H1 (cell line): ENCODE measurements around the gene PRELID2. TPM values are rescaled to one million over a fixed set of nuclear protein-coding genes. Genes with fewer than 3 reads are reported as not detected.

ENCODE experiments used
- BCL11A ChIP-seq, 2 experiments: IDR thresholded peaks; one replicate each; pipeline ENCODE4 v1.6.1; 2011; ENCODE audit warnings: low read depth in 2 of 2, low read length in 2 of 2, mild to moderate bottlenecking in 2 of 2
- CREB1 ChIP-seq: IDR thresholded peaks from 2 replicates; pipeline ENCODE4 v1.6.1; 2012; ENCODE audit warnings: inconsistent platforms
- CTBP2 ChIP-seq: IDR thresholded peaks from 2 replicates; pipeline ENCODE4 v1.7.0; 2011; ENCODE audit warnings: borderline replicate concordance, mild to moderate bottlenecking, moderate library complexity, mixed read lengths, low read length; ENCODE audit not compliant: insufficient read depth, insufficient read length
- GTF2F1 ChIP-seq: IDR thresholded peaks from 2 replicates; pipeline ENCODE4 v1.6.1; 2012; ENCODE audit warnings: low read depth, low read length, improper control_type of control experiment, borderline replicate concordance
- KDM4A ChIP-seq: IDR thresholded peaks from one replicate; pipeline ENCODE4 v1.7.1; 2012; ENCODE audit warnings: low read depth, mild to moderate bottlenecking, moderate library complexity, low read length, inconsistent platforms; ENCODE audit not compliant: severe bottlenecking
- SUZ12 ChIP-seq: fragments of 200-600 bp; sonication (generic); IDR thresholded peaks from 2 replicates; pipeline ENCODE4 v1.6.1; 2012; ENCODE audit warnings: mild to moderate bottlenecking, inconsistent platforms, low read length, moderate library complexity, mixed read lengths
- TAF7 ChIP-seq: optimal IDR thresholded peaks from 2 replicates; pipeline ENCODE3; 2011; ENCODE audit warnings: low read depth, mild to moderate bottlenecking, inconsistent platforms, low read length, moderate library complexity, borderline replicate concordance
- polyA plus RNA-seq, 7 experiments: library from polyadenylated mRNA; depleted of rRNA in 3 of 7; stranded (reverse) in 5 of 7; unstranded in 2 of 7; fragments of >200 nt in 5 of 7; fragments of 200-250 nt in 2 of 7; gene quantifications; 1 replicate in 5 of 7; 2 replicates in 1 of 7; 4 replicates in 1 of 7; pipeline versions ENCODE4 v1.2.1 to v1.2.3, GENCODE V29; 2011 to 2013; ENCODE audit warnings: missing spikeins in 2 of 7, mixed read lengths in 2 of 7
- total RNA-seq: library from RNA; stranded (reverse); fragmentation: NEBNext Ultra II Directional; extraction: Animal tissue kit (Norgen Biotek cat#: 25700); gene quantifications from 2 replicates; pipeline ENCODE4 v1.2.1, GENCODE V29; 2021
- TF ChIP-seq, protein P1 (sequence below): fragments of 300-600 bp; sonication (generic); IDR thresholded peaks from 2 replicates; pipeline ENCODE4 v1.7.1; 2012; ENCODE audit warnings: low read length, moderate library complexity, mild to moderate bottlenecking, inconsistent platforms; ENCODE audit not compliant: insufficient replicate concordance

Gene PRELID2
- total and polyA plus RNA-seq, 2 of the 8 experiments (the other 6 are each of a cell fraction or from before 2014, with no cell fraction given), result 2.2 to 7.8 TPM

DNA sequence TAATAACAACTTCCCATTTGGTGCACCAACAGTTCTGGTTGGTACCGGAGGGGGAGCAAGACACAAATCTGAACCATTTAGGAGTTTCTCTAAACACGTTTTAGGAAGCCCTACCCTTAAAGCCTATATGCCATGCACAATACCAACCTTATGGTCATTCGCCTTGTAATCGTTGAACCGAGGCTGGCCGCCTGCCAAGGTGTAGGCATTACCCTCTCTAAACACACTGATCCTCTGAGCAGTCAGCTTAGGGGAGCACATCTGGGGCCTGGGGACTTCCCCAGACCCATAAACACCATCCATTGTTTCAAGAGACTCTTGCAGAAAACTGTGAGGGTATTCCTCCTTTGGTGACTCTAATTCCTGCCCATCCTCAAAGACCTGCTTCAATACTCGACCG is 37.3 kb upstream of the PRELID2 start (continued):
- TF ChIP-seq, protein P1, sequence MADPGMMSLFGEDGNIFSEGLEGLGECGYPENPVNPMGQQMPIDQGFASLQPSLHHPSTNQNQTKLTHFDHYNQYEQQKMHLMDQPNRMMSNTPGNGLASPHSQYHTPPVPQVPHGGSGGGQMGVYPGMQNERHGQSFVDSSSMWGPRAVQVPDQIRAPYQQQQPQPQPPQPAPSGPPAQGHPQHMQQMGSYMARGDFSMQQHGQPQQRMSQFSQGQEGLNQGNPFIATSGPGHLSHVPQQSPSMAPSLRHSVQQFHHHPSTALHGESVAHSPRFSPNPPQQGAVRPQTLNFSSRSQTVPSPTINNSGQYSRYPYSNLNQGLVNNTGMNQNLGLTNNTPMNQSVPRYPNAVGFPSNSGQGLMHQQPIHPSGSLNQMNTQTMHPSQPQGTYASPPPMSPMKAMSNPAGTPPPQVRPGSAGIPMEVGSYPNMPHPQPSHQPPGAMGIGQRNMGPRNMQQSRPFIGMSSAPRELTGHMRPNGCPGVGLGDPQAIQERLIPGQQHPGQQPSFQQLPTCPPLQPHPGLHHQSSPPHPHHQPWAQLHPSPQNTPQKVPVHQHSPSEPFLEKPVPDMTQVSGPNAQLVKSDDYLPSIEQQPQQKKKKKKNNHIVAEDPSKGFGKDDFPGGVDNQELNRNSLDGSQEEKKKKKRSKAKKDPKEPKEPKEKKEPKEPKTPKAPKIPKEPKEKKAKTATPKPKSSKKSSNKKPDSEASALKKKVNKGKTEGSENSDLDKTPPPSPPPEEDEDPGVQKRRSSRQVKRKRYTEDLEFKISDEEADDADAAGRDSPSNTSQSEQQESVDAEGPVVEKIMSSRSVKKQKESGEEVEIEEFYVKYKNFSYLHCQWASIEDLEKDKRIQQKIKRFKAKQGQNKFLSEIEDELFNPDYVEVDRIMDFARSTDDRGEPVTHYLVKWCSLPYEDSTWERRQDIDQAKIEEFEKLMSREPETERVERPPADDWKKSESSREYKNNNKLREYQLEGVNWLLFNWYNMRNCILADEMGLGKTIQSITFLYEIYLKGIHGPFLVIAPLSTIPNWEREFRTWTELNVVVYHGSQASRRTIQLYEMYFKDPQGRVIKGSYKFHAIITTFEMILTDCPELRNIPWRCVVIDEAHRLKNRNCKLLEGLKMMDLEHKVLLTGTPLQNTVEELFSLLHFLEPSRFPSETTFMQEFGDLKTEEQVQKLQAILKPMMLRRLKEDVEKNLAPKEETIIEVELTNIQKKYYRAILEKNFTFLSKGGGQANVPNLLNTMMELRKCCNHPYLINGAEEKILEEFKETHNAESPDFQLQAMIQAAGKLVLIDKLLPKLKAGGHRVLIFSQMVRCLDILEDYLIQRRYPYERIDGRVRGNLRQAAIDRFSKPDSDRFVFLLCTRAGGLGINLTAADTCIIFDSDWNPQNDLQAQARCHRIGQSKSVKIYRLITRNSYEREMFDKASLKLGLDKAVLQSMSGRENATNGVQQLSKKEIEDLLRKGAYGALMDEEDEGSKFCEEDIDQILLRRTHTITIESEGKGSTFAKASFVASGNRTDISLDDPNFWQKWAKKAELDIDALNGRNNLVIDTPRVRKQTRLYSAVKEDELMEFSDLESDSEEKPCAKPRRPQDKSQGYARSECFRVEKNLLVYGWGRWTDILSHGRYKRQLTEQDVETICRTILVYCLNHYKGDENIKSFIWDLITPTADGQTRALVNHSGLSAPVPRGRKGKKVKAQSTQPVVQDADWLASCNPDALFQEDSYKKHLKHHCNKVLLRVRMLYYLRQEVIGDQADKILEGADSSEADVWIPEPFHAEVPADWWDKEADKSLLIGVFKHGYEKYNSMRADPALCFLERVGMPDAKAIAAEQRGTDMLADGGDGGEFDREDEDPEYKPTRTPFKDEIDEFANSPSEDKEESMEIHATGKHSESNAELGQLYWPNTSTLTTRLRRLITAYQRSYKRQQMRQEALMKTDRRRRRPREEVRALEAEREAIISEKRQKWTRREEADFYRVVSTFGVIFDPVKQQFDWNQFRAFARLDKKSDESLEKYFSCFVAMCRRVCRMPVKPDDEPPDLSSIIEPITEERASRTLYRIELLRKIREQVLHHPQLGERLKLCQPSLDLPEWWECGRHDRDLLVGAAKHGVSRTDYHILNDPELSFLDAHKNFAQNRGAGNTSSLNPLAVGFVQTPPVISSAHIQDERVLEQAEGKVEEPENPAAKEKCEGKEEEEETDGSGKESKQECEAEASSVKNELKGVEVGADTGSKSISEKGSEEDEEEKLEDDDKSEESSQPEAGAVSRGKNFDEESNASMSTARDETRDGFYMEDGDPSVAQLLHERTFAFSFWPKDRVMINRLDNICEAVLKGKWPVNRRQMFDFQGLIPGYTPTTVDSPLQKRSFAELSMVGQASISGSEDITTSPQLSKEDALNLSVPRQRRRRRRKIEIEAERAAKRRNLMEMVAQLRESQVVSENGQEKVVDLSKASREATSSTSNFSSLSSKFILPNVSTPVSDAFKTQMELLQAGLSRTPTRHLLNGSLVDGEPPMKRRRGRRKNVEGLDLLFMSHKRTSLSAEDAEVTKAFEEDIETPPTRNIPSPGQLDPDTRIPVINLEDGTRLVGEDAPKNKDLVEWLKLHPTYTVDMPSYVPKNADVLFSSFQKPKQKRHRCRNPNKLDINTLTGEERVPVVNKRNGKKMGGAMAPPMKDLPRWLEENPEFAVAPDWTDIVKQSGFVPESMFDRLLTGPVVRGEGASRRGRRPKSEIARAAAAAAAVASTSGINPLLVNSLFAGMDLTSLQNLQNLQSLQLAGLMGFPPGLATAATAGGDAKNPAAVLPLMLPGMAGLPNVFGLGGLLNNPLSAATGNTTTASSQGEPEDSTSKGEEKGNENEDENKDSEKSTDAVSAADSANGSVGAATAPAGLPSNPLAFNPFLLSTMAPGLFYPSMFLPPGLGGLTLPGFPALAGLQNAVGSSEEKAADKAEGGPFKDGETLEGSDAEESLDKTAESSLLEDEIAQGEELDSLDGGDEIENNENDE, result no peak
- TF ChIP-seq TAF7 (no peak), BCL11A (IDR thresholded peaks at IDR 0.05; ENCODE audit: low read depth in 2 of 2, low read length in 2 of 2) (no peak), CTBP2 (no peak), SUZ12 (no peak), GTF2F1 (no peak), CREB1 (no peak), KDM4A (no peak)
